LNCaP clone FGC (cell line): ENCODE data around the gene TSPAN4.

ENCODE experiments used
- DNase-seq: peaks from one replicate; pipeline ENCODE4 v3.0.0-alpha.2; 2011; ENCODE audit warnings: low read depth
- H3K4me3 ChIP-seq: 2 replicates; pipeline ENCODE4 v1.5.1; 2011; ENCODE audit warnings: mild to moderate bottlenecking, low read depth, low read length, control low read depth
- CTCF ChIP-seq: IDR thresholded peaks from 2 replicates; pipeline ENCODE4 v1.5.1; 2012; ENCODE audit warnings: mild to moderate bottlenecking; ENCODE audit not compliant: control insufficient read depth, insufficient read depth; ENCODE audit errors: extremely low read depth

TSPAN4 gene

GRCh38 chr11:838441-839279 lies 4.0 kb upstream of the TSPAN4 start:
- DNase-seq = no peak
- no peak overlapping the region for H3K4me3 ChIP-seq
- TF ChIP-seq CTCF = no peak

- no peak for DNase-seq
- no peak for TF ChIP-seq CTCF
- no peak overlapping the region for H3K4me3 ChIP-seq
Measured at GRCh38 chr11:839280-839623, 3.4 kb upstream of the TSPAN4 start.

GRCh38 chr11:839875-840617 lies 2.6 kb upstream of the TSPAN4 start:
- peak; percentile 19 for TF ChIP-seq CTCF
- peak overlapping the region; percentile 96 for H3K4me3 ChIP-seq
- DNase-seq = no peak

GRCh38 chr11:841981-842369 lies 677 bp upstream of the TSPAN4 start:
- no peak for TF ChIP-seq CTCF
- peak overlapping the region; percentile 96 for H3K4me3 ChIP-seq
- no peak for DNase-seq

GRCh38 chr11:843086-843734 lies 558 bp downstream of the TSPAN4 start:
- H3K4me3 ChIP-seq = peak overlapping the region; percentile 96
- no peak for TF ChIP-seq CTCF
- no peak for DNase-seq

GRCh38 chr11:843818-844692 lies 1.4 kb downstream of the TSPAN4 start:
- H3K4me3 ChIP-seq = peak overlapping the region; percentile 96
- no peak for TF ChIP-seq CTCF
- no peak for DNase-seq
